Ramos (cell line): ENCODE results near the gene TDRD1.

ENCODE experiments used
- in situ Hi-C: fragments of 300-500 bp; cut with MboI; formaldehyde crosslinking; loops from one replicate; pipeline ENCODE4 v1.14.3; 2022; ENCODE audit warnings: low sequenced_read_pairs; ENCODE audit not compliant: unreplicated experiment

The TDRD1 gene

DNA sequence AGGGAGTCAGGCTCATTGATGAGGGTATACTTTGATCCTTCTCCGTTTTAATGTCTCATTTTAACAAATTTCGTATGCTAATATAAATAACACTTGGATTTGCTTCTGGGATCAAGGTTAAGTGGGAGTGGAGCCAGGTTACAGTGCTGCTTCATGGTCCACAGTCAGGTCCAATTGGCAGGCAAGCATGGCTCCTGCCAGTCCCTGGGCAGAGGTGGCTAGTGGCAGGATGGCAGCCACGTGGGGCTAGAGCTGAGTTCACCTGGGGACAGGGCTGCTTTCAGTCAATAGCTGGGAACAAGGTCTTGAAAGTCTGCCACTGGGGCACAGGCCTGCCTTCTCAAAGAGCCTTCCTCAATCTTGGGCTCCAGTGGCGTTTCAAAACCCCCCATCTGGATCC, 43.9 kb downstream of the TDRD1 start:
- in situ Hi-C loops: no loop called here

DNA sequence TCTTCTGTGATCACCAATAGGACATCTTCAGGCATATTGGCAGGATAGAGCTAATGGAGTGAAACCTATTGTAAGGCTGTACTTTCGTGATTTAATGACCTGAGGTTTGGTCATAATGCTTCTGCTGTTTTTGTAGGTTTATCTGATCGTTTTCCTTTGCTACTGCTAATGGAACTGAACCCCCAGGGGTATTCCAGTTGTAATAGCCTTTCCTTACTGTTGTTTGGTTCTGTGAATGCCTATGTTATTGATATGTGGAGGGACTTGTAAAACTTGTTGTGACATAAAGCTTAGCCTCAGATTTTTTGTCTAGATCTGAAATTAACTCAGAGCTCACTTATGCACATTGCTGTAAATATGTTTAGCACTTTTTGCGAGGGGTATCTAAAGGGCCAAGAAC, 49.0 kb downstream of the TDRD1 start:
- in situ Hi-C loops: no loop called here

DNA sequence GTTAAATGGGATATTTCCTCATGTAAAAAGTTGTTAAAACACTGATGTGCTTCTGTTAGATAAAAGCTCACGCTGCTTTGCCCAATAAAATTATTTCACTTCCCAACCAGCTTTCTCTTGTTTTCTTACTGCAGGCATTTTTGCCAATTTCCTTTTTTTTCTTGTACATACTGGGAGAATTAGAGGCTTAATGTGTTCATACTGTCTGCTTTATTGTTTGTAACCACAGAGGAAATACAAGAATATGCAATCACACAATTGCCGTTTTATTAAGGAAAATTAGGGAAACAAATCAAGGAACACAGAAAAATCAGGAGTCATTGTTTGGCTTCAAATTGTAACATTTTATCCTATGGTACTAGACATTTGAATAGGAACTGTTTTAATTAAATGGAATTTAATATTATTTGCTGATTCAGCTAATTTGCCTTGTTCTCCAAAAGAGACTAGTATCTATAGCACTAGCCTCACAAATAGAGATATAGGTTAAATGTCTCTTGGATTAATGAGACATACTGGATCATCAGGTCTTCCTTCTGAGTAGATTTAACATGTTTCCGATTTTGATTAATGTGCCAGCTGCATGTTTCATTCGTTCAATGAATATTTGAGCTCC, 53.5 kb downstream of the TDRD1 start:
- in situ Hi-C loops: no loop called here

DNA sequence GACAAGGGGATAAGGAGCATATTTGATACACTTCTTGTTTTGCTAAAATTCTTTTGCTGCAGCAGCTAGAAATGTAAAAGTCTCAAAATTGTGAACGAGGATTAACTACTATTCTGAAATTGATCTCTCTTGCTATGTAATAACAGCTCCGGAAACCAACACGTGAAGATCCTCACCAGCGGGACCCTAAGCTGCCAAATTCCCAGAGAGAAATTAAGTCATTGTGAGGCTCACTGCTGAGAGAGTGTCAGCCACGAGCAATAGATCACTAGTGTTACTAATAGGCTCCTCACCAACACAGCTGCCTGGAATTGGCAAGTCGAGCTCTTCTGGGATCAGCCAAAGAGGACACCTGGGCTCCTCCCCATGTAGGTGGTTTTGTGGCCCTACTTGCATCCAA, 54.3 kb downstream of the TDRD1 start:
- in situ Hi-C loops: no loop called here

DNA sequence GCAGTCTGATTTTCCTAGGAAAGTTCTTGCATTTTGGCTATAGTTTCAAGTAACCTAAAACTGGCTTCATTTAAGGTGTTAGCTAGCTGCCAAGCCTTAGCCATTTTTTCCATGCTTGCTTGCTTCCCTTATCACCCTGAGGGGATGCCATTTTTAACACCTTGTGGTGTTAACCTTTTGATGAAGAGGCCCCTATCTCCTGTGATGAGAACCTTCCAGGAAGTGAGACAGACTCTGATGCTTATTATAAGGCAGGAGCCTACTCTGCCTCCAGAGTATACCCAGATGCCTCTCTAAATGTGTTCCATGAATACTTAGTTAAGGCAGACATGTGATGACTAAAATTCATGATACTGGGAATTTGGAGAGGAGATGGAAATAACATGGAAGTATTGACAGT, 55.0 kb downstream of the TDRD1 start:
- in situ Hi-C loops: no loop called here

DNA sequence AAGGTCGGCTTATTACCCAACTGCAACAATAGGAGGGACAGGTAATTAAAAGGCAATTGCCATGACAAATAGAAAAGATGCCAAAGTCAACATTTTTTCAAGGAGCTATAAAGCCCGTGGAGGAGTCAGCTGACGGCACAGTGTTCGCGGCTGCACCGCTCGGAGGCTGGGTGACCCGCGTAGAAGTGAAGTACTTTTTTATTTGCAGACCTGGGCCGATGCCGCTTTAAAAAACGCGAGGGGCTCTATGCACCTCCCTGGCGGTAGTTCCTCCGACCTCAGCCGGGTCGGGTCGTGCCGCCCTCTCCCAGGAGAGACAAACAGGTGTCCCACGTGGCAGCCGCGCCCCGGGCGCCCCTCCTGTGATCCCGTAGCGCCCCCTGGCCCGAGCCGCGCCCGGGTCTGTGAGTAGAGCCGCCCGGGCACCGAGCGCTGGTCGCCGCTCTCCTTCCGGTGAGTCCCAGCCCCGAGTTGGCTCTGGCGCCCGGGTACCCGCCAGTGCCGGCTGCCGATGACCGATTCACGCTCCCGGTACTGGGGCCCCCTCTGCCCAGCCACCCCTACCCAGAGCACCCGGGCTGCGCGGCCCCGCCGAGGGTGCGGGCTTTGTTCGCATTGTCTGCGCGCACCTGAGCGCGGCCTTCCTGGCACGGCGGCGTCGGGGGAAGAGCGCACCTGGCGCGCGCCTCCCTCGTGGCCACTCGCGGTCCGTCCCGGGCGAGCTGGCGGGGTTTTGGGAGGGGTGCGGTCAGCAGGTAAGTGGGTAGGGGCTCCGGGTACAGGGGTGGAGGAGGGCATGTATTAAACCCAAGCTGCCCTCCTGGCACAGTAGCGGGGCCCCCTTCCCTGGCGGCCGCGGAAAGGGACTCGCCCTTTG, 60.2 kb downstream of the TDRD1 start, which contains the start of gene VWA2:
TSS of gene VWA2 (plus strand) at position 138 of the 877 bp plus-strand sequence. CDS start 9,460 bp downstream, outside the sequence.
- in situ Hi-C loops: no loop called here

DNA sequence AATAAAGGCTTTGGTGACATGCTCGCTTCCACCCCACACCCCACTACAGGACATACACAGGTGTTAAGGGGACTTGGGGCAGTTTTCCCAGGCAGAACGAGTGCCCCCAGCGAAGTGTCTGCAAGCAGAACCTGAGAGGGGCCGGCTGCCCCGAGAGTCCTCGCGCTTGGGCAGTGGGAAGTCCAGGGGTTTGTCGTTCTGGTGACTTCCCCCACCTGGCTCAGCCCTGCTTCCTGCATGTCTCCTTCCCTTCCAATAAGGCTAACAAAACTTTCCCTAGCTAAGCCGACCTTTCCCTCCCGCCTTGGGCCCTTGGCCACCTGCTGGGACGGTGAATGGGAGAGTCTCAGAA, 60.8 kb downstream of the TDRD1 start:
- in situ Hi-C loops: no loop called here

DNA sequence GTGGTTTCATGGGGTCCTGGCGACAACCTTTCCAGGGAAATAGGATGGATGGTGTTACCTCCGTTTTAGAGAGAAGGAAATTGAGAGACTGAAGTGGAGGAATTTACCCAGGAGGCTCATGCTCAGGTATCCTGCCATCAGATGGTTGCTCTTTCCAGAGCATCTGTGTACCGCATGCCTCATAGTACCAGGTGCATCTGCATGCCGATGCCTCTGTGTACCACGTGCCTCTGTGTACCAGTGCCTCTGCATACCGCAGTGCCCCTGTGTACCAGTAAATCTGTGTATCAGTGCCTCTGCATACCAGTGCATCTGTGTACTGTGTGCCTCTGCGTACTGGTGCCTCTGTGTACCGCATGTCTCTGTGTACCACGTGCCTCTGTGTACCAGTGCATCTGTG, 63.1 kb downstream of the TDRD1 start:
- in situ Hi-C loops: no loop called here

DNA sequence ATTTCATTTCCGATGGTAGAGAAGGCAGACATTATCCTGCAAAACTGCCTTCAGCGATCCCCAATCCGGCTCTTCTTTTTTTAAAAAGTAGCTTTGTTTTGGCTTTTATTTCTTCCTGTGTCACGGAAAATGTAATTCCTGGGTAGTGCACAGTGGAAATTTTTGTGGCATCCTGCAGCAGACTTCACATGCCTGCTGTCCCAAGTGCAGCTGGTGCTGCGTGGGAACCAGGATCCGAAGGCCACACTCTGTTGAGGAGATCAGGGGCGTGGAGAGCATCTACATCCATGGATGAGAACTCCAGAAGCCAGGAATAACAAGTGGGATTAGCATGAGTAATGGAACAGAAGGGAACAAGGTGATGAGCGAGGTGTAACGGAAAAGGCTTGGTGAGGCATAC, 64.5 kb downstream of the TDRD1 start:
- in situ Hi-C loops: no loop called here

DNA sequence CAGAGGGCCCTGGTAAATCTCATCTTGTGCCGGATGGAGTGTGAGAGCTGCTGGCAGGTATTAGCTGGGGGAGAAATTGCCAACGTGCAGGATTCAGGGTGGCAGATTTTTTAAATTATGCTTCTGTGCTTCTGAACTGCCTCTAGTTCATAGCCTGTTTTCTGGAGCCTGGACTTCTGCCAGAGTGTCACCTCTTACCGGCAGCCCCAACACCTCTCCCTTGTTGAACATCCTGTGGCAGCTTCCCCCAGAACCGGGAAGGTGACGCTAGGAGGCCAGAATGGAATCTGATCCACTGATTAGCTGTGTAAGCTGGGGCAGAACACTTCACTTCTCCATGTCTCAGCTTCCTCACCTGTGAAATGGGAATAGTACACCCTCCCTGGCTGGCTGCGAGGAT, 65.0 kb downstream of the TDRD1 start:
- in situ Hi-C loops: no loop called here

DNA sequence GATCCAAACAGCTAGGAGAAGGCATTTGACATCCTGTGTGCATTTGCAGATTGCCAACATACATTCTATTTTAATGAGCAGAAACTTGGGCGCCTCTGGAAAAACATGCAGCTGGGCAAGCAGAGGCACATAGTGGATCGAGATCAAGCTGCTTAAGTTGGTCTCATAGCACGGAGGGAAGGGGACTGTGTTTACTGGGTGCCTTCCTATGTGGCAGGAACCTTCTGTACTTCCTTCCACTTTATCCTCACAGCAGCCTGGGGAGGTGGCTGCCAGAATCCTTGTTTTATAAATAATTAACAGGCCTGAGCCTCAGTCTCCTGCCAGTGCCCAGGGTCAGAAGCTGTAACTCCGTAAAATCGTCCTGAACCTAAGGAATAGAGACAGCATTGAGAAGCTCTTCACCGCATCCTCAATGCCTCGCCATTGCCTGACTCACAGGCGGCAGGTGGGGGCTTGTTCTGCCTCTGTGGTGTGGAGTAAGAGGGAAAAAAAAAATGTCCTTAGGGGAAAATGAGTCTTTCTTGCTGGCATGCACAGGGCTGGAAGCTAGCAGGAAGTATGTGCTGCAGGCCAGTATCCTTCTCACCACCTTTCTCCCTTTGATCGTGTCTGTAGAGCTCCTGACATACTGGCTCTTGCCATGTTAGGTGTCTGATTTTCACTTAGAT, 66.1 kb downstream of the TDRD1 start:
- in situ Hi-C loops: no loop called here

DNA sequence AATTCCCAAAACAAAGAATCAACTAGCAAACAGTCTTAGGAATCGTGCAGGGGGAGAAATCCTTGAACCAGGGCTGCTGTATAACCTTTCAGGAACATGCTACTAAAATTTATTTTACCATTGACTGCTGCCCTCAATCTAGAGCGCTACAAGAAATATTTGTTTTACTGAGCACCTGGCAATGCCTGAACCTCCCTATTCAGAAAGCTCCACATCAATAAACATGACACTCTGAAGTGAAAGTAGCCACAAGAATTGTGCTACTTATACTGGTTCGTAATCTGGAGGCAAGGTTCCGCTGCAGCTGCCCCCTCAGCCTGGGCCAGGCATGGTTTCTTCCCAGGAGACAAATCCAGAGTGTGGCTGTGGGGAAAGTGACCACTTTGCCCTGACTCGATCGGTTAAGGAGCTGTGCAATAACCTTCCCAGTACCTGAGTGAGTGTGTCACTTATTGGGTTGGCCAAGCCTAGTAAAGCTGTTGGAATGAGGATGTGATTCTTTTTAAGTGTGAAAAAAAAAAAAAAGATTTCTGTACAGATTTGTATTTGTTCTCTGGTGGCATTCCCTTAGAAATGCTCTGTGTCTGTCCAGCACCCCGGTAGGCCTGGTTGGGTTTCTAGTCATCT, 67.6 kb downstream of the TDRD1 start:
- in situ Hi-C loops: no loop called here

DNA sequence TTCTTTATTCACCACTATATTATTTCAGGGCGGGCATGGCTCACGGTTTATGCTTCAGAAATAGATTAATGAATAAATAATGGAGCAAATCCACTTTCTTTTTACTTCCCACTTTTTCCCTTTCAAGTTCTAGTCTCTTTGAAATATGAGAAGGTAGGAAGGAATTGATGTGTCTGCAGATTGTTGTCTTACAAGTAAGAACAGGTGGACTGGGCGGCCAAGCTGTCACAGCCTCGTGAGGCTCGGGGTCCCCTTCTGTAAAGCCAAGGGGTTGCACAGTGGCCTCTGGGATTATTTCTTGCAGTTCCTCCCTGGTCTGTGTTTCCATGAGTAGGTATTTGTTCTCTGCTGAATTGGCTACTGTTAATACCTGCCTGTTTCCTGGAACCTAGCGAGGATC, 71.1 kb downstream of the TDRD1 start:
- in situ Hi-C loops: no loop called here

DNA sequence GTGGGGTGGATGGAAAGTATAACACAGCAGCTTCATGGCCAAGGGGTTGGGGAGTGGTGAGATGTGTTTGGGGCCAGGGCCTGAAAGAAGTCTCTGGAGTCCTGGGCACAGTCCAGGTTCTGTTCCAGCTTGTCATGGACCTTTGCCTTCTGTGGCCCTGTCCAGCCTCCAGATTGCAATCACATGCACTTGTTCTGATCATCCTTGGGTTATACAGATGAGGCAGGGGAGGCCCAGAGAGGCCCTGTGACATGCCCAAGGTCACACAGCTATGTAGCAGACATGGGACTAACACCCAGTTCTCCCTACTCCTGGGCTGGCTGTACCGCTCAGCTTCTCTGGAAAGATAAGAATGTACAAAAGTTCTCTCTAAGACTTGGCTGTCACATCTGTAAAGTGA, 71.6 kb downstream of the TDRD1 start:
- in situ Hi-C loops: no loop called here

DNA sequence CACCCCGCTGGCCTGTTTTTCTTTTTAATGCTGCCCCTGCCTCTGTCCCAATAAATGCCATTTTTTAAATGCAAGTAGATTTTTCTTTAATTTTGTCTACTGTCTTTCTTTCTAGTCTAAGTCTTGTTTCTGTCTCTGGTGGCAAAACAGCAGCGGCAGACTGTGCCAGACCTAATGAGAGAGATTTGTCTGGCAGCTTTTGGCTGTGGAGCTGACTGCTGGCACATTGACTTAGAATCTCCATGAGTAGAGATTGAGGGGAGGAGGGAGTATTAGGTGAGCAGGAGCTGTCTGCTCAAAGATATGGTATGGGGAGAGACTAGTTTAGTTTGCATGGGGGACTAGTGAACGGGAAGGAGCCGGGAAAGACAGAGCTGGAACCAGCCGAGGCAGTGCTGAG, 72.9 kb downstream of the TDRD1 start:
- in situ Hi-C loops: no loop called here

DNA sequence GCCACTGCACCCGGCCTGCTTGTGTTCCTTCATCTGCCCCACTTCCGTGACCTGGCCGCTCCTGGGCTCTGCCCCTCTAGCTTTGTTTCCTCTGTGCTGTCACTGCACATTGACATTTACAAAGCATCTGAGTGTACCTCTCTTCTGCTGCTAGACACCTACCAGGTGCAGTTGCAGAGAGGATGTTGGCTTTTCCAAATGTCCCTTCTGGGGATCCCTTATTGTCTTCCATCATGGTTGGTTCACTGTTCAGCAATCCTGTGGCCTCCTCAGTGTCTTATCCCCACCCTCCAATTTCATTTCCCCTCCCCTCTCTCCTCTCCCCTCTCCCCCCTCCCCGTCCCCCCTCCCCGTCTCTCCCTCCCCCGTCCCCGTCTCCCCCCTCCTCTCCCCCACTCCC, 73.7 kb downstream of the TDRD1 start:
- in situ Hi-C loops: no loop called here

DNA sequence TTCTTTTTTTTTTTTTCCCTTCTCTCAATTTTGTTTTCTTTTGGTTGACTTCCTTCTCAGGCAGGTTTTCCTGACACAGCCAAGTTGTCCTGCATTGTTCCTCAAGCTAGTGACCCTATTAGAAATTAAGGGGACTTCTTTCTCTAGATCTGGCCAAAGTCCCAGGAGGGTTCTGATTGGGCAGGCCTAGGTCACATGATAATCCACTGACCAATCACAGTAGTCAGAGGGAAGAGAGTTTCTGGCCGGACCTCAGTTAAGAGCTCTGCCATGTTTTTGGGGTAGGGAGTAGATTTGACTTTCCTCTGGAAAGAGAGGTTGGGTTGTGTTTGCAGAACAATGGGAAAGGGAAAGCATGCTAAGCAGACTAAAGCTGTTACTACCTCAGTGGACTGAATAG, 76.1 kb downstream of the TDRD1 start:
- in situ Hi-C loops: no loop called here

DNA sequence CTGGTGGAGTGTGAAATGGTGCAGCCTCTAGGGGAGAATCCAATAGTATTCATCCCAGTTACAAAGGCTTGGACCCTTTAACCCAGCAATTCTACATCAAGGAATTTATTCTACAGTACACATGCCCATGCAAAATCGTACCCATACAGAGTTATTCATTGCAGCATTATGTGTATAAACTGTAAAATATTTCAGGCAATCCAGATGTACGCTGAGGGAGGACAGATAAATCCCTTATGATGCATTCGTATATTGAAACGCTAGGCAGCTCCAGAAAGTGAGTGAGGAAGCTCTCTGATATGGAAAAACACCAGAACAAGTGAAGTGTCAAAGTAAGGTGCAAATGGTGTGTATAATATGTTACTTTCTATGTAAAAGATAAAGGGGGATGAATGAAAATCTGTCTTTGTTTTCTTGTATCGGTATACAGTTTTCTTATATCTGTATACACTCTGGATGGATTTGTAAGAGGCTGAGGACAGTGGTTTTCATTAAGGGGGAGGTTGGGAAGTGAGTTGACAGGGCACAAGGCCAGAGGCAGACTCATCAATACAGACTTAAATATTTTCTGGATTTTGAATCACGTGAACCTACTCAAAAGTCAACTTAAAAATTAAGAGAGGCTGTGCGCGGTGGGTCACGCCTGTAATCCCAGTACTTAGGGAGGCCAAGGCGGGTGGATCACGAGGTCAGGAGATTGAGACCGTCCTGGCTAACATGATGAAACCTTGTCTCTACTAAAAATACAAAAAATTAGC, 77.0 kb downstream of the TDRD1 start:
- in situ Hi-C loops: no loop called here

DNA sequence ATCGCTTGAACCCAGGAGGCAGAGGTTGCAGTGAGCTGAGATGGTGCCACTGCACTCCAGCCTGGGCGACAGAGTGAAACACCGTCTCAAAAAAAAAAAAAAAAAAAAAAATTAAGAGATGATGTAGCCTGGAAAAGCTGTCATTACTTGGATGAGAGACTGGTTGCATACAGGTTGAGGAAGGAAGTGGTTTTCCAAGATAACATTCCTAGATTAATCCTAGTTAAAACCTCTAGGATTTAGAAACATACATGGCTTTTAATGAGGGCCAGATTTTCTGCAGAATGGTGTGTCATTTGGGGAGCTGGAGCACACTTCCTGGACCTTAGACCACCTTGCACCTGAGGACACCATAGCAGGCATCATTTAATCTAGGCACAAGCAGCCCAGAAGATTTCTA, 77.7 kb downstream of the TDRD1 start:
- in situ Hi-C loops: no loop called here

DNA sequence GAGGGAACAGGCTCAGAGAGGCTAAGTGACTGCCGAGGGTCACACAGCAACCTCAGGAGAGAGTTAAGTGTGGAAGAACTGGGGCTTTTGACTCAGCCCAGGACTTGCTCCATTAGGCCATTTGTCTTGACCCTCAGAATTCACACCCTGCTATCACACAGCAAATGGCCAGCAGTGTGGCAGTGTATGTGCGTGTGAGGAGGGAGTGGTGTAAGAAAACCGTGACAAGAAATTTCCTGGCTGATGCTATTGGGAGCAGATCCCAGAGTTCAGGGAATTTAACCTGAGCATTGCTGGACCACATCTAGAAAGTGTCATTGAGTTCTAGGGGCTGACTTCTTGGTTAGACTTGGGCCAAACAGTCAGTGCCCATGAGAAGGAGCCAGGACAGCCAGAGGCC, 78.3 kb downstream of the TDRD1 start:
- in situ Hi-C loops: no loop called here
